HG02571 (cell line): ENCODE results near the gene TSPAN8.
"Not testable (repeated sequence)": the region's sequence is repeated elsewhere in the genome, so short reads cannot be mapped to it uniquely, and the experiment has no call there.

Experiments
- ATAC-seq: cut with Tn5 transposase; IDR thresholded peaks from one replicate; pipeline ENCODE4 v1.9.1; 2021; ENCODE audit warnings: mild to moderate bottlenecking, moderate library complexity; ENCODE audit not compliant: unreplicated experiment

The TSPAN8 gene

DNA sequence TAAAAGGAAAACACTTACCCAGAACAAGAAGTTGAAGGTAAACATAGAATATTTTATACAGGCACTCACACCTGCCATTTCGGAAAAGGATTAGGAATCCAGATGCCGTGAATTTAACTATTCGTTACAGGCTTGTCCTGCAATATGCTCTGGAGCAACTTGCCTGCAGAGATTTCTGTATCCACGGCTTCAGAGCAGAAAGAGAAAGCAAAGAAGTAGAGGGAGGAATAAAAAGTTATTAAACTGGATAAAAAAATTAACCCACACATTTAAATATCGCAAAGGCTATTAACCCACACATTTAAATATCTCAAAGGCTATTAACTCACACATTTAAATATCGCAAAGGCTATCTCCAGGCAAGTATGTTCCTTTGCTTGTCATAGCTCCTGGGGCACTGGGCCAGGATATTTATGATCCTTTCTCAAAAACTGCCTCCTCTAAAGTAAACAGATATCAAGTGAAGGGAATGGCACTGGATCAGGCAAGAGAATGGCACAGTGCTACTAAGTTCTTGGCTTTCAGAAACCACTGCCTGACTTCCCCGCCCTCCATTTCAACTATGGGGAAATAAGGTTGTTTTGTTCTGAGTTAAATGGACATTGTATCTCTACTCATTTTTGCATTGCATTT lies at the start of gene TSPAN8:
TSS of gene TSPAN8 (minus strand) at position 399 of the 633 bp plus-strand sequence. CDS start at position 78, 321 bp downstream.
- no peak for ATAC-seq

DNA sequence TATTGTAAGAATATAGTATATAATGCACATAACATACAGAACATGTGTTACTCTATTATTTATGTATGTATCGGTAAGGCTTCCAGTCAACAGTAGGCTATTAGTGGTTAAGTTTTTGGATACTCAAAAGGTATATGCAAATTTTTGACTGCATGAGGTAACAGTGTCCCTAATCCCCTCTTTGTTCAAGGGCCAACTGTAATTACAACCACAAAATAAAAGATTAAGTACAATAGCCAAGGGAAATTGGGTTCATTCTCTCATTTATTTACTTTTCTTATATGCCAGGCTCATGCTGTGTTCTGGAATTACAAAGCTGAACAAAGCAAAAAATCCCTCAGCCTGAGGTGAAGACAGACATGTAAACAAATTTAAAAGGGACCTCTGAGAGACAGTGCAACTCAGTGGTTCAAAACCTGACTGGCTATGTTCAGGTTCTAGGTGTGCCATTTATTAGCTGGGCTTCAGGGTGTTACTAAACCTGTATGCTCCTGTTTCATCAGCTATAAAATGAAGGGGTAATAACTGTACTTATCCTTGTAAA lies 43.4 kb upstream of the TSPAN8 start:
- ATAC-seq: no peak

DNA sequence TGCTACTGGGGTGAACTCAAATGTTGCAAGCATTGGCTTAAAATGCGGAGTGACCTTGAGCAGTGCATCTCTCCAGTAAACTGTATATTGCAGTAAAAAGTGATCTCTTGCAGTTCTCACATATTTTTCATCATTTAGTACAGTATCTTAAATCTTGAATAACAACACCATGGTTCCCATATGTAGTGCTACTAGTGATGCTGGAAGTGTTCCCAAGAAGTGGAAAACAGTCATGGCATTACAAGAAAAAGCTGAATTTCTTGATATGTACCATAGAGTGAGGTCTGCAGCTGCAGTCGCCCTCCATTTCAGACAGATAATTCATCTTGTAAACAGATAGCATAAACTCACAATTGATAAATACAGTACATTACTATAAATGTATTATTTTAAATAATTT lies 42.9 kb upstream of the TSPAN8 start:
- no peak for ATAC-seq

DNA sequence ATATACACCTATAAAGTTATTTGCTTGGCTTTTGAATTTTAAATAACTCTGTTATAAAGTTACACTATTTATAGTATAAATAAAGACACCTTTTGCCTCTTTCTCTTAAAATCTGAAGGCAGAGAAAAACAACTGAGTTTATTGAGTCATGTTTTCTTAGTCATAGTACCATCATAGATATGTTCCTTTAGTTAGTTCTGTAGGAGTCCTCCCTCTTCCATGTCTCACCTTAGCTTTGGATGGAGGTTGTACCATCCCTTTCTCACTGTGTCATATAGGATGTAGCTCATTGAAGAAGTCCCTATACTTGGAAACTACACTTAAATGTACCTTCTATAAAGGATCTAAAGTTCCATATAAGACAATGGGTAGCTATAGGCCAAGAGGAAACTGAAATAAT lies 39.7 kb upstream of the TSPAN8 start:
- ATAC-seq: no peak

DNA sequence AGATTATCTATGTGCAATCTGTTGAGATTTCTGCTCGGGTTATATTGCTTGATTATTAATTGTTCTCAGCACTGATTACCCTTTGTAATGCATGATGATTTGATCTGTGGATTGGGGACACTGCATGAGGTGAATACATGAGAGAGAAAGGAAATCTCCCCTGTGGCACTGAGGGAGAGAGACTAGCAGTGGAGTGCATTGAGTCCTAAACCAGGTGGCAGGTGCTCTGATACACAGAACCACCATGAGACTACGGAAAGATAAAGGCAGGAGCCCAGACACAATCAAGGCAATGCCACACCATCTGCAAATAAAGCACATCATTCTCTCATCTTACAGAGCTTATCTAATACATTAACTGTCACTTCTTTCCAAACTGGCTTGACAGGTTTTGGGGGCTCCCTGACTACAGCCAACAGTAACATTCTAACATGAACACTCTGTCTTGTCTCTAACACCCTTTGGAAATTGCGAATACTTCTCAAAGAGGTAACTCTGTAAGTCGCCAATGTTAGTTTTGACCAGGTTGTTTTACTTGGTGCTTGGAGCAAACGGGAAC lies 37.6 kb upstream of the TSPAN8 start:
- ATAC-seq: no peak

DNA sequence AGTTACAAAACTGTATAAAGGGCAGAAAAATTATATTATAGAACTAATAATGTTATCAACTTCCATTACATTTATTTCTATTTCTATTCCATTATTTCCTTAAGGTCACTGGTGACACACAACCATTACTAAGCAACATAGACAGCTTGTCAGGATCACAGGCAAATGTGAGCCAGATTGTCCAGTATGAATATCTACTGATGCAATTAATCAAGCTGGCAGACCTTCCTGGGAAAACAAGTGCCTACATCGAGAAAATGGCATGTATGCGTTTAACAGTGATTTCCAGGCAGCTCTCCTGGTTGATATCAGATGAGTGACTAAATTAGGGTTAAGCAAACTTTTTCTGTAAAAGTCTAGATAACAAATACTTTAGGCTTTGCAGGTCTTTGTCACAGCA lies 36.9 kb upstream of the TSPAN8 start:
- no peak for ATAC-seq

DNA sequence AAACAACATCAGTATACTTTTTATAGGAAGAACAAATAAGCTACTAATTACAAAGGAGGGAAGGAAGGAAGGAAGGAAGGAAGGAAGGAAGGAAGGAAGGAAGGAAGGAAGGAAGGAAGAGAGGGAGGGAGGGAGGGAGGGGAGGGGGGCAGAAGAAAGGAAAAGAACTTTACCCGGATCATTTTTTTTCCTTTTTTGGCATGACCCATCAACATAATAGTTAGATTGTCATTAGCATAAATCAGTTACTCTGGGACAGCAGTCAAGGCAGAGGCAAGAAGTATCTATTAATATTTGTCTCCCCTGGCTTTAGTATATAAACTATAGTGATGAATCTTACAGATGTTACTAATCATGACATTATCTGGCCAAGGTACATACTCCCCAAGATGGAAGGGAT lies 35.2 kb upstream of the TSPAN8 start:
- no peak for ATAC-seq

DNA sequence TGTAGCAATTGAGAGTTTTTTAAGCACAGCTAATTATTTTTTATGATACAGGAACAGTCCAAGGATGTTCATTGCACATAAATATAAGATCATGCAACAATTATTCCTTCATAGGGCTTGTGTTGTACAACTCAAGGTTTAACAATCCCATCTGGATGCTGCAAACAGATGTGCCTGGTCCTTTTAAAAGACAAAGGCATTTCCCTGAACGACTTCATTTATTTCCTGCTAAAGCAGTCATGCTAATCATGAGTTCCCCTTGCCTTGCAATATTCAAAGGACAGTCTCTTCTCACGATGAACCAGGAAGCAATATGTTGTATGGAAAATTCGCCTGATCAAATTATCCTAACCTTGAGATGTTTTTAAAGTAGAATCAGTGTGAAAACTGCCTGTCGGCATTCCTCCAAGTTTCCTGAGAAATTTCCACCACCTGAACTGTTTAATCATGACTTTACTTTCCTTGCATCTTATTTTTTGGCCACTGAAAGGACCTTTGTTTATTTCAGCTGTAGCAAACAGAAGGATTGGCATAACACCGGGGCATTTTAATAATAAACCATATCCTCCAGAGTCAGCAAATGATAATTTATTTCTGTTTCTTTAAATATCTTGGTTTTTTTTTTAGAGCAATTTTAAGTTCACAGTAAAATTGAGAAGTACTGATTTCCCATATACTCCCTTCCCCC lies 33.9 kb upstream of the TSPAN8 start:
- ATAC-seq: no peak

DNA sequence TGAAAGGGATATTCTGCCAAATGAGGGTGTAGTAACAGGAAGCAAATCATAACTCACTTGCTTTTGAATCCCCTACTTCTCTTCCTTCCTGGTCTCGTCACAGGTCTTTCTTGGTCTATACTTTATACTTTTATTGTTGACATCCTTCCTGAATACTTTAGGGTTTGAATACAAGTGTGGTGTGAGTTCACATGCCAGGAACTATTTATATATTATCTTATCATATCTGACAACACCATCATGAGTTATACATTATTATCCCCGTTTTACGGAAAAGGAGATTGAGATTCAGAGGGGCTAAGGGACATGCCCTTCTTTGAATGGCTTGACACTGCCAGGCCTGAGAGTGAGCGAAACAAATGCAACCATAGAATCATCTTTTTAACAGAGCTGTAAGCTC lies 33.0 kb upstream of the TSPAN8 start:
- no peak for ATAC-seq

DNA sequence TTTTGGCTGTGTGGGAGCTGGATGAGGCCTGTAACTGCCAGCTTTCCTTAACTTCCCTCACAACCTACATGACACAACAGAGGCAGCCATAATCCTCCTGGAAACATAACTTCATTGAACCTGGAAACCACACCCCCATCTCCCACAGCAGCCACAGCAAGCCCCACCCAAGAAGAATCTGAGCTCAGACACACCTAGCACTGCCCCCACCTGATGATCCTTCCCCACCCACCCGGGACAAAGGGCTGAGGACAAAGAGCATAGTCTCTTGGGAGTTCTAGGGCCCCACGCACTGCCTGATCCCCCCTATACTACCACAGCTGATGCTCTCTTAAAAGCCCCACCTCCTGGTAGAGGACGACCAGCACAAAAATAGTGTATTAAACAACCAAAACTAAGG lies 29.6 kb upstream of the TSPAN8 start:
- no peak for ATAC-seq

DNA sequence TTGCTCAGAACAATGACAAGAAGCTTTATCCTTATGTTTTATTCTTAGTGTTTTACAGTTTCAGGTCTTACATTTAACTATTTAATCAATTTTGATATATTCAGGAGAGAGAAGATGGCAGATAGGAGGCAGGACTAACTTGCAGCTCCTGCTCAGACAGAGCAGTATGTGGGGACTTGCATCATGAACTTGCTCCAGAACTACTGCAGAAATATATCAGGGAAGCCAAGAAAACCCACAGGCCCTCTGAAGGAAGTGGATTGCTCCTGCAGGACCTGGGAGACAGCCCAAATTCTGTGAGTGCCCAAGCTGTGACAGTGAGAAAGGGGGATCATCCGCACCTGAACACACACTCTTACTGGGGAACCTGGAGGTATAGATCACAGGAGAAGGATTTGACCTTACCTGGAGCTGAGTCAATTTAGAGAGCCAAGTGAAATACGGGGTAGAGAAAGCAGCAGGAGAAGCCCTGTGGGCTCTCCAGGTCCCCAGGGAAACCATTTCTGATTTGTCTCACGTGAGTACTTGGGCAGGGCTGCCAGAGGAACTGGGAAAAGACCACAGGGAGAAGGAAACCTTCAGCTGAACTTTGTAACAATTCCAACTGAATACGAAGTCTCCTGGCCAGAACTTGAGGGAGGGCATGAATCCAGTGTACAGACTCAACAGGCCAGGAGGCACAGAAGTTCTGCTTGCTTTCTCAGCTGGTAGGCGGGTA lies 28.9 kb upstream of the TSPAN8 start:
- ATAC-seq: no peak

DNA sequence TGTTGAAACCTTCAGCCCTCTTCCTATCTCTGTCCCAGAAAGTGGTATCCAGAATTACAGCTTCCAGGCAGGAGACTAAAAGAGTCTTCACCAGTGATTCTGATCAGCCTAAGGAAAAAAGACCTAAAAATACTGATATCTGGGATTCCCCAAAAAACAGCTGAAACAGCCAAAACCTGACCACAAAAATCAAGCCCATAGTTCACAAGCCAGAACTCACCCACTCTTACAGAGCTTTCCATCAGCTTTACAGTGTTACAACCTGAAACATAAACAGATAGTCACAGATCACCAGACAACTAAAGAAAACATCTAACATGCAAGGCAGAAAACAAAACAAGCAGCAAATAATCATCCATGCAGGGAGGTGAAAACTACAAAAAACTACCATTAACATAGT lies 26.0 kb upstream of the TSPAN8 start:
- no peak for ATAC-seq

DNA sequence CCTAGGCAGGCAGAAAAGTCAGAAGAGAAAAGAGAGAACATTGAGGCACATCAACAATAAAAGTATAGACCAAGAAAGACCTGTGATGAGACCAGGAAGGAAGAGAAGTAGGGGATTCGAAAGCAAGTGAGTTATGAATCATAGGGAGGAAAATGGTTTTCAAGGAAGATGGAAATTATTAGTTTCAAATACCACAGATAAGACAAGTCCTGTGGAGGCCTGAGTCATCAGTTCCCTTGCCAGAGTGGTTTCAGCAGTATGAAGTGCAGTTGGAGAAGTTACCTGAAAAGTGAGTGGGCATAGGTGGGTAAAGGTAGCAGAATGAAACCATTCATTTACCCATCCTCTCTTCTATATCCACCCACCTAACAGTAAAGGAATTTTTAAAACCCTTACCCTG lies 25.2 kb upstream of the TSPAN8 start:
- ATAC-seq: no peak

DNA sequence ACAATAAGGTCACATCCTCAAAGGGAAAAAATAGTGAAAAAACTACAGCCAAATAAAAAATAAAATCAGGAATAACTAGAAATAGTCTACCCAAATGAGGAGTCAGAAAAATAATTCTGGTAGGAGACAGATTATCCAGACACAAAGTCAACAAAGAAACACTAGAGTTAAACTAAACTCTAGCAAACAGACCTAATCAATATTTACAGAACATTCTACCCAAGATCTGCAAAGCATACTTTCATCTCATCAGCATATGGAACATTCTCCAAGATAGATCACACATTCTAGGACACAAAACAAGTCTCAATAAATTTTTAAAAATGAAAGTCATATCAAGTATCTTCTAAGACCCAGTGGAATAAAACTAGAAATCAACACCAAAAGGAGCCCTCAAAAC lies 20.4 kb upstream of the TSPAN8 start:
- ATAC-seq: no peak

DNA sequence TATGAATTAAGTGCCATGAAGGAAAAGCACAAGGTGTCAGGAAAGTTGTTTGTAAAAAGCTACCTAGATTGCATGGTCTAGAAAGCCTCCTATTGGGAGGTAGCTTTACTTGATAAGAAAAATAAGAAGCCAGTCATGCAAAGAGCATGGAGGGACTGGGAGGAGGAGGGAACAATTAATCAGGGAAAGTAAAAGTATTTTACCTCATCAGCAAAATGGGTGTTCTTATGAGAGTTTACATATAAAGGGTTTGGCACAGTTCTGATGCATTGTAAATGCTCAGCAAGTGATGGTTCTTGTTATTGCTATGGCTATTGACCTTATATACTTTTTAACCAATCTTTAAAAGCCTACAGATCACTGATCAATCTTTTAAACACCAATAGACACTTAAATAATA lies 17.0 kb upstream of the TSPAN8 start:
- no peak for ATAC-seq

DNA sequence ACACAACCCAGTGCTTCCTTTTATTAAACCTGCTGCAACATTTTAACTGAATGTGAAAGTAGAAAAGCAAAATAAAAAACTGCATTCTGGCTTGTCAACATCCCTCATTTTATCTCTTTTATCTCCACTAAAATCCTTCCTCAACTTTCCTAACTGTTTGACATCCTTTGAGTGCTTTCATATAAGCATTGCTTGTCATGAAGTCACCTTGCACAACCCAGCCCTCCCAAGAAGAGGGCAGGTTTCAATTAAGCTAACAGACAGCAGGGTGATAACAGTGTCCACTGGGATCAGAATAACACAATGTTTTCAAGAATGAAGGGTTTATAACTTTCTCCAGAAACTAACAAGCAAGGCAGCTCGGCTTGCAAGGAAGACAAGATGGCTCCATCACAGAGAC lies 16.3 kb upstream of the TSPAN8 start:
- no peak for ATAC-seq

DNA sequence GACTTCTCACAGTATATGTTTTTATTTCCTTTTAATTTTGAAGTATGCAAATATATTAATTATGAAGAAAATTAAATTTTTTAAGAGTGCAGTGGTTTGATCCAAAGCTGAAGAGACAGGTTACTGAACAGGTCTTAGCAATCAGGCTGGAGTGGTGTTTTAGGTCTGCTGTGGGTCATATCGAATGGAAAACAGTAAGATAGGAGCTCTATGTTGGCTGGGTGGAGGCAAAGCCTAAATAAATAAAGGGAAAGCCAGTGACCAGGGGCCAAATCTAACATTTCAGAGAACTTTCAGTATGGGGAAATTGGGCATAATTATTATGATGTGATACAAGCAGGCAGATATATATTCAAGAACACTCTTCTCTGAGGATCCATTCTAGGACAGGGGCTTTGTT lies 12.7 kb upstream of the TSPAN8 start:
- ATAC-seq: no peak

DNA sequence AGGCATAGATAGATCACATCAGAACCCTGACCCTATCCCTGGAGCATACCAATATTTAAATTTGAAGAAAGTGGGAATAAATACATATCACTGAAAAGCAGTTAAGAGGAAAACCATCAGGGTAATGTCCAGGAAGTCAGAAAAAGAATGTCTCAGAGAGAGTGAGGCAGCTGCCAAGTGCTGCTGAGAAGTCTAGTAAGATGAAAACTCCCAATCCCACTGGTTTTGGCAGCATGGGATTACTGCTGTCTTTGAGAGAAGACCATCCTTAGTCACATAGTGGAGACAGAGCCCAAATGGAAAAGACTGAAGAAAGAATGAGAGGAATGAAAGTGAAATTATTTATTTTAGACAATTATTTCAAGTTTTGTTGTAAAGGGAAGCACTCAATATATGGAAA lies 11.5 kb upstream of the TSPAN8 start:
- ATAC-seq: no peak

DNA sequence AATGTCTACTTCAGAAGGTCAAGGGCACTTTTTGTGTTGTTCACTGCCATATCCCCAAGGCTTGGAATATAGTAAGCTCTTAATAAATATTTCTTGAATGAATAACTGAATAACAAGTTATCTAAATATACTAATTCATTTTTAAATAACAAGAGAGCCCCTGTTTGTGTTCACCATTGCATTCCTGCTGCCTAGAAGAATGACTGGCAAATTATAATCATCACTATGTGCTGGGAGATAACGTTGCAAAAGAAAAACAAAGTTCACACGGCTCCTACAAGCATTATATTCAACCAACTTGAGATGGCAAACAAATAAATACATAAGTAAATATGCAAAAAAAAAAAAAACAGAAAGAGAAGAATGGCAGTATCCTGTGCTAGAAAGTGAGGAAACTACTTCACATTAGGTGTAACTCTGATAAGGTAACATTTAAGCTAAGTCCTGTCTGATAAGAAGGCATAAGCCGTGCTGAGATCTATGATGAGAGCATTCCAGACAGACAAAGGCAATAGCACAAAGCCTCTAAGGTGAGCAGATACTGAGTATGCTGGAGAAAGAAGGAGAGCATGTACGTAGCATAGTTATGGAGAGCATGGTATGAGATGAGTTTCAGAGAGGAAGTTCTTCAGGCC lies 9.2 kb upstream of the TSPAN8 start:
- ATAC-seq: no peak

DNA sequence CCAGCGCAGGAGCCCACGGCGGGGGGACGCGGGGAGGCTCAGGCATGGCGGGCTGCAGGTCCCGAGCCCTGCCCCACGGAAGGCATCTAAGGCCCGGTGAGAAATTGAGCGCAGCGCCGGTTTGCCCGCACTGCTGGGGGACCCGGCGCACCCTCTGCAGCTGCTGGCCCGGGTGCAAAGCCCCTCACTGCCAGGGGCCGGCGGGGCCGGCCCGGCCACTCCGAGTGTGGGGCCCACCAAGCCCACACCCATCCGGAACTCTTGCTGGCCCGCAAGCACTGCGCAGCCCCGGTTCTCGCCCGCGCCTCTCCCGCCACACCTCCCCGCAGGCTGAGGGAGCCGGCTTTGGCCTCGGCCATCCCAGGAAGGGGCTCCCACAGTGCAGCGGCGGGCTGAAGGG lies 8.5 kb upstream of the TSPAN8 start:
- ATAC-seq: no peak

DNA sequence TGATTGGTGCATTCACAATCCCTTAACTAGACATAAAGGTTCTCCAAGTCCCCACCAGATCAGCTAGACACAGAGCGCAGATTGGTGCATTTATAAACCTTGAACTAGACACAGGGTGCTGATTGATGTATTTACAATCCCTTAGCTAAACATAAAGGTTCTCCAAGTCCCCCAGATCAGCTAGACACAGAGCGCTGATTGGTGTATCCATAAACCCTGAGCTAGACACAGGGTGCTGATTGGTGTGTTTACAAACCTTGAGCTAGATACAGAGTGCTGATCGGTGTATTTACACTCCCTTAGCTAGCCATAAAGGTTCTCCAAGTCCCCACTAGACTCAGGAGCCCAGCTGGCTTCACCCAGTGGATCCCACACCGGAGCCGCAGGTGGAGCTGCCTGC lies 8.0 kb upstream of the TSPAN8 start:
- ATAC-seq: not testable (repeated sequence)
